Testis (tissue), 2 donors: ENCODE data around the gene BACE2.

Experiments
- CTCF ChIP-seq, 3 experiments: fragments of 450-650 bp in 2 of 3; fragments of 200-600 bp in 1 of 3; sonication (generic) in 1 of 3; IDR thresholded peaks; one replicate each; pipeline ENCODE4 v1.5.1; 2016 to 2019; ENCODE audit warnings: antibody characterized with exemption in 3 of 3, mild to moderate bottlenecking in 2 of 3, moderate library complexity in 1 of 3
- POLR2A ChIP-seq: fragments of 450-650 bp; IDR thresholded peaks from one replicate; pipeline ENCODE4 v1.6.1; 2017; ENCODE audit warnings: antibody characterized with exemption, mild to moderate bottlenecking, moderate library complexity

- TF ChIP-seq CTCF (IDR thresholded peaks at IDR 0.05) (no peak), POLR2A (no peak)
Observed at GRCh38 chr21:41260428-41260827, 92.5 kb downstream of the BACE2 start.
